GM18520 (cell line): ENCODE measurements around the gene SERINC2.
"Not testable (repeated sequence)": the region's sequence is repeated elsewhere in the genome, so short reads cannot be mapped to it uniquely, and the experiment has no call there.

Source experiments
- ATAC-seq: cut with Tn5 transposase; IDR thresholded peaks from one replicate; pipeline ENCODE4 v1.9.1; 2021; ENCODE audit not compliant: unreplicated experiment

SERINC2 gene

DNA sequence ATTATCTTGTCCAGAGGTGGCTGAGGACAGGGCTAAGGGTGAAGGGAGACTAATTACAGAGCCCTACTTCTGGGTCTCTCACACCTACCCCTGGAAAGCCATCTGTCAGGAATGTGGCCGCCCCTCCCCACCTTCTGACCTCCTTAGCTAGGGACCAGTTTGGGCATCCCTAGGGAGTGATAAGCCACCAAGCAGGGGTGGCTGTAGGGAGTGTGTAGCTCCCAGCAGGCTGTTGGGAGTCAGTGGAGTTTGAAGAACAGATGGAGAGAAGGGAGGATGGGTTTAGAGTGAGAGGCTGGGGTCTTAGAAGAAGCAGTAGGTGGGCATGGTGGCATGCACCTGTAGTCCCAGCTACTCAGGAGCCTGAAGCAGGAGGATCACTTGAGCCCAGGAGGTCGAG lies 808 bp upstream of the SERINC2 start:
- ATAC-seq = no peak

DNA sequence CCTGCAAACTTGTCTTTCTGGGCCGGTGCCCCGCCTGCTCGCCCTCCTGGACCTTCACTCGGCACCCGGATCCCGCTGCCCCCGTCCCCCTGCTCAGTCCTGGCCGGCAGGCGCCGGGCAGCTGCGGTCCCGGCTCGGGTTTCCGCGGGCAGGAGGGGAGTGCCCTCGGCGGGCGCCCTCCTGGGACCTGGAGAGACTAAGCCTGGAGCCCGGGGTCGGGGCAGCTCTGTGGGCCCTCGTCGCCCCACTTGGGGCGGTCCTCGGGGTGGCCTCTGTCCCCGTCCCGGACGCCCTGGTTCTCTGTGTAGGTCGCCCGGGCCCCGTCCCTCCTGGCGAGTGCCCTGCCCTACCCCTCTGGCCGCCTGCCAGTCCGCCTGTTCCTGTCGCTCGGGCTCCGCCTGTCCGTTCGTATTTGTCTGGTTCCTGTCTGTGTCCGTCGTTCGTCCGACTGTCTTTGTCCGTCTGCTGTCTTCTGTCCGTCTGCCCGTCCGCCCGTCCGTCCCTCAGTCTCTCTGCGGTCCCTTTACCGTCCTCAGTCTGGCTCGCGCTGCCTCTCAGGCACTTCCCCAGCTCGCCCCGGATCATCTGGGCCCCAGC lies 490 bp downstream of the SERINC2 start:
- no peak for ATAC-seq

DNA sequence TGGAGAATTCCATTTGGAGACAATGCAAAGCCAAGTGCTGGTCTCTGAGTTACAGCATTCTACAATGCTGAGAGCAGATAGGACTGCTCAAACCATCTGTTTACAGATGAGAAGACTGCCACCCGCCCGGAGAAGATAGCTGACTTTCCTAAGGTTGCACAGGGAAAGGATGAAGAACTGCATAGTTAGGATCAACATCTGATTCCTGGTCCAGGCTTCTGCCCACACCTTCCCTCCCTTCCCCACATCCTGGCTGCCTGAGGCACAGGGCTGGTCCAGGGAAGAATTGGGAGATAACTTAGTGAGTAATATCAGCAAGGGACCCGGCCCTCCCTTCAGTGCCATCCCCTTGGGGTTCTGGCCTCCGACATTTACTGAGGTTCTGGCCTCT lies 2.0 kb downstream of the SERINC2 start:
- ATAC-seq = no peak

DNA sequence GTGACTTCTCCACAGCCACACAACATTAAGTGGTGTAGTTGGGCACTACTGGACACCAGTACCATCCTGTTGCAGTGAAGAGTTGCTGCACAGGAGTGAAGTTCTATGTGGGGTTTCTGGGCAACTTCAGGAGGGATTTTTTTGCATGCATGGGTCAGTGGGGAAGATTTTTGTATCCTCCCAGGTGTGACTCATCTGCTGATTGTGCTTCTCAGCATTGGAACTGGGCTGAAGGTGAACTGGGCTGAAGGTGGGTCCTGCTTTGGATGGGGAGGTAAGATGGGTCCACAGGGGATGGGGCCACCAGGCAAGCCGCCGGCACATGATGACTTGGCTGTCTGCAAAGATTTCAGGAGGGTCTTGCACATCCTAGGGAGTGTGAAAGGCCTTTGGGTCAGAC lies 2.6 kb downstream of the SERINC2 start:
- no peak for ATAC-seq

DNA sequence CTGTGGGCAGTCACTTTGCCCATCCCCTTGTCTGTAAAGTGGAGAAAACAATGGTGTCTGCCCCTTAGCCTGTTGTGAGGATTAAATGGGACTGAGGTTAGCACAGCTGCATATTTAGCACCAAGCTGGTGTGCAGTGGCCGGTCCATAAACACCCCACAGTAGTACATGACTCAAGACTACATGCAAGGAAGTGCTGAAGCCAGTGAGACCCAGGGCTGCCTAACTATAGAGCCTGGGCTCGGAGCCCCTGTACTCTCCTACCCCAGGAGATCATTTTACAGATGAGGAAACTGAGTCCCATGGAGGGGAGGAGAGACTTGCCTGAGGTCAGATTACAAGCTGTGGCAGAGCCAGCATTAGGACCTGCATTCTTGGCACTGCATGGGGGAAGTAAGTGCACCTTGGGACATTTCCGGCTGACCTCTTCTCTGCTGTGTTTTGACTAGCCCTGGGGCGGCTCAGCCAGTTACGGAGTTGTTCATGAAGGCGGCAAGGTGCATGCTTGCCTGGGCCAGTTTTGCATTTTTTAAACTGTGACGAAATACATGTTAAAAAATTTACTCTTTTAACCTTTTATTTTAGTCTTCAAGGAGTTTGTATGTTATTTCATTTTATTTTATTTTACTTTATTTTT lies 3.2 kb downstream of the SERINC2 start:
- no peak for ATAC-seq

DNA sequence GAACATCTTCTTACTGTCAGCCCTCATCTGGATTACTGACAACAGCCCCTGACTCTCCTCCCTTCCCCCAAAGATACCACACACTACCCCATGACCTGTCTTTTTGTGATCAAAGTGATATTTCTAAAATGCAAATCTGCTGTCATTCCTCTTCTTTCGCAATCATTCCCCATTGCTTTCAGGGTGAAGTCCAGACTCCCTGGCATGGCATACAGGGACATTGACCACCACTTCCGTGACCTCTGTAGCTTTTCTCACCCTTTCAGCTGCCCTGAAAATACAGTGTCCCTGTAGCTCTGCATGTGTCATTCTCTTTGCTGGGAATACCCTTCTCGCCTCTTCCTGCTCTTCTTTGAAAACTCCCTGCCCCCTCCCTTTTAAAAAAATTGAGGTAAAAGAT lies 4.1 kb downstream of the SERINC2 start:
- no peak for ATAC-seq

DNA sequence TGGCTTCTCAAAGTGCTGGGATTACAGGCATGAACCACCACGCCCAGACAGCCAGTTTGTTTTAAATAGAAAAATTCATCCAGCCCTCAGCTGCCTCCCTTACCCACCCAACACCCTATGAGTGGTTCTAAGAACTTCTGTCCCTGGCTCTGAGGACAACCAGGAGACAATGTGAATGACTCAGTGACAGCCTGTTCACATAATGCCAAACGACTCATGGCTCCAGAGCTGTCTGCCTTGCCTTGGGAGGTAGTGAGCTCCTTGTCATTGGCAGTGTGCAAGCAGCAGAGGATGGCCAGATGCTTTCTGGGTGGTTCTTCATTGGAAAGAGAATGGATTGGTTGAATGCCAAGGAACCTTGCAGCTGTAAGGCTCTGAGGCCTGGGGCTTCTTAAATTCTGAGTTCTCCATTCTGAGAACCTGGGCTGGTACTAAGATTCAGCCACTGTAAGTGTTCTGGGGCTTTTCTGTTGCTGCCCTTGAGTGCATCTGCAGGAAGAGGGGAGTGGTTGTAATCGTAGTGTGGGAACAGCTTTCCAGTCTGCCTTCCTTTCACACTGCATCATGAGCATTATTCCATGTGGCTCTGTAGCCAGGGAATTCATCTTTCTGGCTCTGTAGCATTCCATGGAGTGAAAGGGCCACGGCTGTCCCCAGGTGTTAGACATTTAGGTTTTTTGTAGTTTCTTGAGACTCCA lies 5.8 kb downstream of the SERINC2 start:
- ATAC-seq = no peak

DNA sequence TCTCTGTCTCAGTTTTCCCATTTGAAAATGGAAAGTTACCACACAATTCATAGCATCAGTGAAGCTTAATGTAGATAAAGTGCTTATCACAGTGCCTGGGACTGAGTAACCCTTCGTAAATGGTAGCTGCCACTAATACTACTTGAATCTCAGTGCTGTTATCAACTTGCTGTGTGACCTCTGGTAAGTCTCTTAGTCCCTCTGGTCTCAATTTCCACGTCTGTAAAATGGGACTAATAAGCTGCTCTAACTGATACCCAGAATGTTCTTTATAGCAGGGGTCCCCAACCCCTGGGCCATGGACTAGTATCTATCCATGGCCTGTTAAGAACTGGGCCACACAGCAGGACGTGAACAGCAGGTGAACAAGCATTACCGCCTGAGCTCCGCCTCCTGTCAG lies 7.7 kb downstream of the SERINC2 start:
- no peak for ATAC-seq

DNA sequence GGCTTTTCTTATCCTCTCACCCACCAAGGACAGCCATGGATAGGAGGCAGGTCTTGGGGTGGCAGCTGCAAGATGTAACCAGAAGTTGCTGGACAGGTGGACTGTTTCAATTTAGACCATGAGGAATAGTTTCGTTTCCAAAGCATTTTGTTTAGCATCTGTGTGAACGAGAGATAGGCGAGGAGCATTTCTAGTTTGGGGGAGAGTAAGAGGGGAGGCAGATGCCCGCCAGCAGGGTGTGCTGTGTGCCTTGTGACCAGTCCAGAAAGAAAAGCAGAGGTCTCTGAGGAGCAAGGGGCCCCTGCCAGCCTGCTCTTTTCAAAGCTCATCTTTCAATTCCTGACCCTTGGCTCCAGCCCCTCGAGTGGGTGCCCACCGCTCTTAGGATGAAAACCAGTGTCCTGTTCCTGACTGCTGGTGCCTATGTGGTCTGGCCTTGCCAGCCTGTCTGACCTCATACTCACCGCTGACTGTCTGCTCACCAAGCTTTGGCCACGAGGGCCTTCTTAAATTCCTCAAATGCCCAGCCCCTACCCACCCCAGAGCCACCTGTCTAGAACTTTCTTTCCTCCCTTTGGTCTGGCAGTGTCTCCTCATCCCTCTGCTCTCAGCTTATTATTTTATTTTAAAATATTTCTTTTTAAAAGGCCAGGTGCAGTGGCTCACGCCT lies 8.5 kb downstream of the SERINC2 start:
- no peak for ATAC-seq

DNA sequence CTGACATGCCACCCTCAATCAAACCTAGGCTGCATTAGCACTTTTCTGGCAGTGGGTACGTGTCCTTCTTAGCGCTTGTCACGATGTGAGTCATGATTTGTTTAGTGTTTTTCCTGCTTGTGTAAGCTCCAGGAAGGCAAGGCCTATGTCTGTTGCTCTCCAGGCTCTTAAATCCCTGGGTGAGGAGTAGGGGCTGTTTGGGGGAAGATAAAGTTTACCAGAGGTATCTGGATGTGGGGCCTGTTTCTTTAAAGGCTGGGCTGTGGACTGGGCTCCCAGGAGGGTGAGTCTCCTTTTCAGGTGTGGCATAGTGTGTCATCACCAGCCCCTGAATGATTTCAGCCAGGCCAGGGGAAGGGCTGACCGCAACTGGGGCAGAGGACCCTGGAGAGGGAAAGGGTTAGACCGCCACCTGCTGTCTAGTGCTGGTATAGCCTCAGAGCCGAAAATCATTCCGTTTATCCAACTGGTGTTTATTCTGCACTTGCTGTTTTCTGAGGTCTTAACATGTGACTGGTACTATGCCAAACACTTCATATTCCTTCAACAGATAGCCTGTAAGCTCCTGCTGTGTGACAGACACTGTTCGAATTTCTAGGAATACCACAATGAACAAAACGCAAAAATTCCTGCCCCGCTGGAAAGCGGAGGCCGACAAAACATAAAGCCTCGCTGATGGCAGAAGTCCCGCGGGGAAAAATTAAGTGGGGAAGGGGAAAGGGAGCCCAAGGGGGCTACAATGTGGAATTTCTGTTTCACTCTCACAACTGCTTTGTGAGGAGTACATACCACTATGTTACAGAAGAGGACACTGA lies 9.7 kb downstream of the SERINC2 start:
- ATAC-seq = peak; percentile 31

DNA sequence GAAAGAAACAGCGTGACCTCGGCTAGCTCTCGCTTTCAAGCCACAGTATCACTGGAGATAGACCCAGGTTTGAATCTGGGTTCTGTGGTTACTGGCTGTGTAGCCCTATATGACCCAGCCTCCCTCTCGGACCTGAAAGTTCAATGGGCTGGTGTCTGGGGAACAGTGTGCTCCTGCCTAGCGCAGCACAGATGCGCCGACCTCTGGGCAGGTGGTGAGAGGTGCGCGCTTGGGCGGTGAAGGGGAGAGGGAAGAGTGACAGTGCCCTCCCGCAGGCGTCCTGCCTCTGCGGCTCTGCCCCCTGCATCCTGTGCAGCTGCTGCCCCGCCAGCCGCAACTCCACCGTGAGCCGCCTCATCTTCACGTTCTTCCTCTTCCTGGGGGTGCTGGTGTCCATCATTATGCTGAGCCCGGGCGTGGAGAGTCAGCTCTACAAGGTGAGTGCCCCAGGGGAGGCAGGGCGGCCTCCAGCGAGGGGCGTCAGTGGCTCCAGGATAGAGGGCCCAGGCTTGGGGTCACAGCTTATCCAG lies 10.5 kb downstream of the SERINC2 start:
- peak; percentile 42 for ATAC-seq

DNA sequence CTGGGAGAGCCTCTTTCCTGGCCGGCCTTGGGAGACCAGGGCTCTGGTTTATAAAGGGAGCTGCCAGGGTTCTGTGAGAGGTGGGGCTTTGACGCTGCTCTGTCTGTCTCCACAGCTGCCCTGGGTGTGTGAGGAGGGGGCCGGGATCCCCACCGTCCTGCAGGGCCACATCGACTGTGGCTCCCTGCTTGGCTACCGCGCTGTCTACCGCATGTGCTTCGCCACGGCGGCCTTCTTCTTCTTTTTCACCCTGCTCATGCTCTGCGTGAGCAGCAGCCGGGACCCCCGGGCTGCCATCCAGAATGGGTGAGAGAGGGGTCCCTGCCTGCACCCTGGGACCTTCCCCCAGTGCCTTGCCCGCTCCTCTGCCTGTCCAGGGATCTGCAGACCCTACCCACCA lies 11.6 kb downstream of the SERINC2 start:
- ATAC-seq = no peak

DNA sequence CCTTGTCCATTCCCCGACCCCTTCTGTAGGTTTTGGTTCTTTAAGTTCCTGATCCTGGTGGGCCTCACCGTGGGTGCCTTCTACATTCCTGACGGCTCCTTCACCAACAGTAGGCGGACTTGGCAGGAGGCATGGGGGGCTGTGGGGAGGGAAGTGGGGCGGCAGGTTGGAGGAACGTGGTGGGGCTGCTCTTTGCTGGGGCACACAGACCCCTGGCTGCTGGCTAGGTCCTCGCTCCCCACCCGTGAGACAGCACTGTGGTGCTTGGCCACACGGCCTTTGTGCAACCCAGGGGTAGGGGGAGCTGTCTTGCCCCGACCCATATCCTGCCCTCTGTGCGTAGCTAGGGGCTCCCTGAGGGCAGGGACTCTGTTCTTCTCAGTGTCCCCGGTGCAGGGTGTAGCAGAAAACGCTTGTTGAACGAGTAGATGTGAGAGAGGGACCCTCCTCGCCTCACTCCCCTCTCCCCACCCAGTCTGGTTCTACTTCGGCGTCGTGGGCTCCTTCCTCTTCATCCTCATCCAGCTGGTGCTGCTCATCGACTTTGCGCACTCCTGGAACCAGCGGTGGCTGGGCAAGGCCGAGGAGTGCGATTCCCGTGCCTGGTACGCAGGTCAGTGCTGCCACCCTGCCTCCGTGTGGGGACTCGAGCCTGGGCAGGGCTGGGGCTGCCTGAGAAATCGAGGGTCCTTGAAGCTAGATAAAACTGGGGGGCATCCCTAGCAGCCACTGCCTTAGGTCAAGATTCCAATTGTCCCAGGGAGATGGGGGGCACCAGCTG lies 12.5 kb downstream of the SERINC2 start:
- ATAC-seq = no peak

DNA sequence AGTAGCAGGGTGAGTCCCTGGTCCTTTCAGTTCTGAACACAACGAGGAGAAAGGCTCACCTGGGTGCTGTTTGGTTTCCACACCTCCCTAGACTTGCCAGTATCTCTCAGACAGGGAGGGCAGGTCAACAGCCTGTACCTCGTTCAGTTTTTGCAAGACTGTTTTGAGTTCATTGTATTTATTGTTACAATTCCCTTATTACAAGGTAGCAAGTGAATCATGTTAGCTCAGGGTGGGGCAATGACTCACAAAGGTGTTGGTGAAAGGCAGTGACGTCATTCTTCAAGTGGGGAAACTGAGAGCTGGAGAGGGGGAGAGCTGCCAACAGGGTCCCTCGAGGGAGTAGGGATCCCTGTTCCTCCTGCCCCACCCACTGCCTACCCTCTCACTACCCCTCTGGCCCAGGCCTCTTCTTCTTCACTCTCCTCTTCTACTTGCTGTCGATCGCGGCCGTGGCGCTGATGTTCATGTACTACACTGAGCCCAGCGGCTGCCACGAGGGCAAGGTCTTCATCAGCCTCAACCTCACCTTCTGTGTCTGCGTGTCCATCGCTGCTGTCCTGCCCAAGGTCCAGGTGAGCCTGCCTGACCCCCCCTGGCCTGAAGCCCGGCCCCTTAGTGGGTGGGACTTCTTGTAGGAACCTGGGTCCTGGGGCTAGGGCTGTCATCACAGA lies 13.4 kb downstream of the SERINC2 start:
- no peak for ATAC-seq

DNA sequence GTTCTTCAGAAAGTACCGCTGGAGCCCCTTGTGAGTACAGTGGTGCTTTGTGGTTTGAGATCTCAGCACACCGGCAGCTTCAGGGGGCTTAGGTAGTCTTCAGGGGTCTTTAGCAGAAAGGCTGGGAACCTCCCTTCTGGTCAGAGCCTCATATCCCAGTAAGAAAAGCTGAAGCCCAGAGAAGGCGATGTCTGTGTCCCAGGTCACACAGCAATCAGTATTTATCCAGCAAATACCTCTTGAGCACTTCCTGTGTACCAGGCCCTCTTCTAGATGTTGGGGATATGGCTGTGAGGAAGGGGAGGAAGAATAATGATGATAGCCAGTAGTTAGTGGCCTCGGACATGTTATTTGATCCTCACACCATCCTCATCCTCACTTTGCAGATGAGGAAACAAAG lies 14.3 kb downstream of the SERINC2 start:
- ATAC-seq = no peak

DNA sequence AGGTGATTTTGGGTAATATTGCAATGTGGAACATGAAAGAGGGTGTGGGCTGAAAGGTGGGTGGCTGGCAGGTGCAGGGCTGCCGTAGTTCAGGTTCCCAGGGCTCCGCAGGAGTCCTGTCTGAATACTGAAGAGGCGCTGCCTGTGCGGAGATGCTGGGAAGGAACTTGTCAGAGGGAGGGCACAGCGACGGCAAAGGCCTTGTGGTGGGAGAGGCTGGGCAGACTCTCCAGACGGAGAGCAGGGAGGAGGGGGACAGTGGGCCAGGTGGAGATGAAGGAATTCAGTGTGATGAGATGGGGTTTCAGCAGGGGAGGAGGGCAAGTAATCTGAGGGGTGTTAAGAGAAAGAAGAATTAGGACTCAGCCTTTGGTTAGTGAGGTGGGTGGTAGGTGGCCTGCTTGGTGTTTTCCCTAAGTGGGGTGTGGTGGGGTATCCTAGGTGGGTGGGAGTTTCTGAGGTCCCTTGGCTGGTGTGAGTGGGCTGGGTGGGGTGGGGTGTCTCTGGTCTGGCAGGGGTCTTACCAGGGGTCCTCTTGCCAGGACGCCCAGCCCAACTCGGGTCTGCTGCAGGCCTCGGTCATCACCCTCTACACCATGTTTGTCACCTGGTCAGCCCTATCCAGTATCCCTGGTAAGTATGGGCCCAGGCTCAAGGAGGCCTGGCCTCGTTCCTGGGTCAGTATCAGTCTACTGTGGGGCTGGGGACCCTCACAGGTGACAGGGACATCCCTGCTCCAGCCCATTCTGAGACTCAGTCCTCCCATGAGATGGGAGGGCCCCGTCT lies 15.6 kb downstream of the SERINC2 start:
- ATAC-seq = no peak

DNA sequence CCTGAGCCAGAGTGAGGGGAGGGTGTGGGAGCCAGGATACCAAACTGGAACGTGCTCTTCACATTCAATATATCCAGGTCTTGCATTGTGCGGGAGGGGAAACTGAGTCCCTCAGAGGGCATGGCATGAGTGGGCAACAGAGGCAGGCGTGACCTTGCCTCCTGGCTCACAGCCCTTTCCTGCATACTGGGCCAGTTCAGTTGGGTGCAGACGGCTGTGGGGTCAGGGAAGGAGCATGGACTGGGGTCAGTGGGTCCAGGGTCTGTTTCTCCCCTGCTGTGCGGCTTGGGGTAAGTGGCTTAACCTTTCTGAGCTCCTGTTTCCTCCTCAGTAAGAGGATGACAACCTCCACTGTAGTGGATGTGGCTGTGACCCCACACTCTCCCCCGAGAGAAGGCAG lies 16.6 kb downstream of the SERINC2 start:
- no peak for ATAC-seq

DNA sequence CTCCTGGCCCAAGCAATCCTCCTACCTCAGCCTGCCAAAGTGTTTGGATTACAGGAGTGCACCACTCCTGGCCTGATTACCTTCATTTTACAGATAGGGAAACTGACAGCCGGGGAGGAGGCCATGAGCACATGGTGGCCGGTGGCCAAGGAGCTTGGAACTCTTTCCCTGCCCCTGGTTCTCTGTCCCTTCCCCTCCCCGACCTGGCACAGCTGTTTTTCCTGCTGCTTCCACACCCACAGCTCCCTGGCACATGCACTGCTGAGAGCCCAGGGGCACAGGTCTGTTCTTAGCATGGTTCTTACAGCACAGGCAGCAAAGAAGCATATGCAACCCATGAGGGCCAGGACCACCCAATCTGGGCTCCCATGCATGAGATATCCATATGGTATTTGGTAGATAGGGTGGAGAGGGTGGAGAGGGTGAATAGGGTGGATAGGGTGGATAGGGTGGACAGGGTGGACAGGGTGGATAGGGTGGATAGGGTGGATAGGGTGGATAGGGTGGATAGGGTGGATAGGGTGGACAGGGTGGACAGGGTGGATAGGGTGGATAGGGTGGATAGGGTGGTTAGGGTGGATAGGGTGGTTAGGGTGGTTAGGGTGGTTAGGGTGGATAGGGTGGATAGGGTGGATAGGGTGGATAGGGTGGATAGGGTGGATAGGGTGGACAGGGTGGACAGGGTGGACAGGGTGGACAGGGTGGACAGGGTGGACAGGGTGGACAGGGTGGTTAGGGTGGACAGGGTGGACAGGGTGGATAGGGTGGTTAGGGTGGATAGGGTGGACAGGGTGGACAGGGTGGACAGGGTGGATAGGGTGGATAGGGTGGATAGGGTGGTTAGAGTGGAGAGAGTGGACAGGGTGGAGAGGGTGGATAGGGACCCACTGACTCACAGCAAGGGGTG lies 18.6 kb downstream of the SERINC2 start:
- not testable (repeated sequence) for ATAC-seq
